Adrenal gland (tissue), 5 donors: ENCODE data around the gene CAMK1.

Source experiments
- CTCF ChIP-seq, 6 experiments: fragments of 450-650 bp in 4 of 6; fragments of 200-600 bp in 2 of 6; sonication (generic) in 1 of 6; IDR thresholded peaks; 1 replicate in 5 of 6; 2 replicates in 1 of 6; pipeline versions ENCODE4 v1.5.1 to v1.8.0; 2016 to 2021; ENCODE audit warnings: antibody characterized with exemption in 6 of 6, mild to moderate bottlenecking in 2 of 6, moderate library complexity in 1 of 6
- POLR2A ChIP-seq, 2 donors: fragments of 450-650 bp; IDR thresholded peaks; one replicate each; pipeline ENCODE4 v1.6.1; 2017; ENCODE audit warnings: antibody characterized with exemption in 2 of 2, mild to moderate bottlenecking in 2 of 2, moderate library complexity in 1 of 2
- donor health status: DM: no; HTN: no; CAD: no.

- no peak for TF ChIP-seq CTCF (IDR thresholded peaks at IDR 0.05)
- TF ChIP-seq POLR2A (IDR thresholded peaks at IDR 0.05) = no peak
Measured at GRCh38 chr3:9769012-9769411, 735 bp downstream of the CAMK1 start.
